B cell (primary cell): ENCODE results near the gene MARS1. TPM values are rescaled to one million over a fixed set of nuclear protein-coding genes. Genes with fewer than 3 reads are reported as not detected.

Experiments
- ATAC-seq: fragments of 200-7000 bp; cut with Tn5 transposase; one replicate; pipeline ENCODE4 v1.10.0; 2021; ENCODE audit warnings: low read depth, mild to moderate bottlenecking, moderate number of reproducible peaks, moderate library complexity
- CTCF ChIA-PET: fragments of 350-600 bp; sonication (Branson Sonifier 250); formaldehyde crosslinking; loops from one replicate; lab custom pipeline; 2021; ENCODE audit warnings: antibody characterized with exemption, inconsistent platforms; lab: Charles Lee
- POLR2A ChIA-PET: fragments of 350-600 bp; sonication (Branson Sonifier 250); formaldehyde crosslinking; loops from one replicate; lab custom pipeline; 2021; ENCODE audit warnings: antibody characterized with exemption; lab: Charles Lee
- DNase-seq: peaks from one replicate; pipeline ENCODE4 v3.0.0; 2013
- H2AFZ ChIP-seq: 2 replicates; pipeline ENCODE4 v1.6.1; 2012; ENCODE audit warnings: mild to moderate bottlenecking, low read depth, low read length; ENCODE audit not compliant: insufficient read depth, poor library complexity, severe bottlenecking
- H3K27ac ChIP-seq, 2 donors: 1 replicate in 1 of 2; 2 replicates in 1 of 2; pipeline ENCODE4 v1.5.1; 2012 to 2013; ENCODE audit warnings: low read length in 2 of 2, mild to moderate bottlenecking in 2 of 2, moderate library complexity in 1 of 2
- H3K27me3 ChIP-seq, 4 experiments: fragments of 200-600 bp in 1 of 4; sonication (generic) in 1 of 4; replicated peaks in 1 of 4; 1 replicate in 2 of 4; 2 replicates in 2 of 4; pipeline versions ENCODE4 v1.6.1 to v1.7.0; 2013 to 2016; ENCODE audit warnings: low read length in 3 of 4, mild to moderate bottlenecking in 2 of 4, mixed read lengths in 1 of 4, moderate library complexity in 1 of 4; ENCODE audit not compliant: insufficient read depth in 4 of 4, control insufficient read depth in 3 of 4; ENCODE audit errors: control extremely low read depth in 1 of 4
- H3K36me3 ChIP-seq, 2 experiments: replicated peaks in 1 of 2; 1 replicate in 1 of 2; 2 replicates in 1 of 2; pipeline versions ENCODE4 v1.6.1 to v1.7.1; 2013; ENCODE audit warnings: low read length in 1 of 2; ENCODE audit not compliant: insufficient read depth in 2 of 2, control insufficient read depth in 1 of 2; ENCODE audit errors: control extremely low read depth in 1 of 2, extremely low read depth in 1 of 2
- H3K4me1 ChIP-seq, 2 donors: fragments of 200-600 bp in 1 of 2; sonication (generic) in 1 of 2; 1 replicate in 1 of 2; 2 replicates in 1 of 2; pipeline versions ENCODE4 v1.5.1 to v1.6.1; 2013 to 2017; ENCODE audit warnings: low read length in 2 of 2; ENCODE audit not compliant: control insufficient read depth in 2 of 2, insufficient read depth in 2 of 2
- H3K4me2 ChIP-seq: replicated peaks from 2 replicates; pipeline ENCODE3; 2012; ENCODE audit warnings: mild to moderate bottlenecking, low read depth, low read length; ENCODE audit not compliant: poor library complexity, severe bottlenecking
- H3K4me3 ChIP-seq, 5 experiments: fragments of 200-600 bp in 1 of 5; sonication (generic) in 1 of 5; 1 replicate in 3 of 5; 2 replicates in 2 of 5; pipeline versions ENCODE4 v1.5.1 to v1.7.0; 2011 to 2016; ENCODE audit warnings: low read length in 4 of 5, mild to moderate bottlenecking in 4 of 5, low read depth in 2 of 5, control low read depth in 1 of 5, moderate library complexity in 1 of 5; ENCODE audit not compliant: insufficient read depth in 1 of 5; ENCODE audit errors: control extremely low read depth in 1 of 5, extremely low read depth in 1 of 5
- H3K79me2 ChIP-seq: fragments of 200-600 bp; sonication (generic); one replicate; pipeline ENCODE4 v1.6.0; 2016; ENCODE audit warnings: low read length; ENCODE audit not compliant: control insufficient read depth, insufficient read depth
- H3K9ac ChIP-seq: fragments of 200-600 bp; sonication (generic); 2 replicates; pipeline ENCODE4 v1.6.1; 2017; ENCODE audit warnings: mild to moderate bottlenecking, low read length, moderate library complexity
- H3K9me3 ChIP-seq, 3 donors: one replicate each; pipeline versions ENCODE4 v1.6.1 to v1.7.1; 2013; ENCODE audit warnings: low read length in 2 of 3; ENCODE audit not compliant: control insufficient read depth in 2 of 3, insufficient read depth in 1 of 3; ENCODE audit errors: control extremely low read depth in 1 of 3
- H4K20me1 ChIP-seq: 2 replicates; pipeline ENCODE4 v1.6.0; 2012; ENCODE audit warnings: mild to moderate bottlenecking, low read length; ENCODE audit not compliant: insufficient read depth, control insufficient read depth, poor library complexity, severe bottlenecking
- H3K27ac Mint-ChIP-seq: one replicate; pipeline ENCODE4 v1.8.0; 2021; ENCODE audit warnings: mixed read lengths
- H3K27me3 Mint-ChIP-seq: one replicate; pipeline ENCODE4 v1.8.0; 2021; ENCODE audit warnings: mixed read lengths
- H3K4me1 Mint-ChIP-seq: one replicate; pipeline ENCODE4 v1.8.0; 2021; ENCODE audit warnings: mixed read lengths
- H3K4me3 Mint-ChIP-seq: one replicate; pipeline ENCODE4 v1.8.0; 2021; ENCODE audit warnings: mixed read lengths
- H3K9me3 Mint-ChIP-seq: one replicate; pipeline ENCODE4 v1.8.0; 2022; ENCODE audit warnings: mixed read lengths; ENCODE audit not compliant: insufficient read depth
- CTCF ChIP-seq: fragments of 200-600 bp; IDR thresholded peaks from one replicate; pipeline ENCODE4 v1.8.0; 2022; ENCODE audit warnings: antibody characterized with exemption, mild to moderate bottlenecking
- EZH2 ChIP-seq: IDR thresholded peaks from 2 replicates; pipeline ENCODE4 v1.6.1; 2012; ENCODE audit warnings: borderline replicate concordance, low read depth, mild to moderate bottlenecking, moderate library complexity, low read length; ENCODE audit not compliant: insufficient read depth, poor library complexity, severe bottlenecking
- WGBS: methylation state at CpG from one replicate; pipeline ENCODE4 v1.1.5; 2013; ENCODE audit warnings: missing lambda C conversion rate; ENCODE audit not compliant: insufficient coverage; 5-methylcytosine and 5-hydroxymethylcytosine counted together
- intact Hi-C: fragments of 100-400 bp; cut with micrococcal nuclease; formaldehyde crosslinking; loops from one replicate; pipeline ENCODE4 v1.10.0; 2022
- polyA plus RNA-seq: library from polyadenylated mRNA; depleted of rRNA; stranded (reverse); fragments of >200 nt; gene quantifications from 2 replicates; pipeline ENCODE4 v1.2.3, GENCODE V29; 2012
- total RNA-seq, 2 donors: library from RNA; stranded (reverse); fragments of 120-200 nt in 1 of 2; gene quantifications; 1 replicate in 1 of 2; 2 replicates in 1 of 2; pipeline versions ENCODE4 v1.2.3 to v1.2.4, GENCODE V29; 2013 to 2022

The MARS1 gene
- total and polyA plus RNA-seq, 2 donors (not counting 1 experiment from before 2014, with no cell fraction given) = 158 to 193 TPM

- CTCF ChIA-PET = no interaction called here
- ATAC-seq (no peak), DNase-seq (no peak)
- Histone ChIP-seq H3K79me2 (peaks cover 17% of the 10 kb centered on the region), H4K20me1 (no peaks in the 10 kb centered on the region), H3K27me3 (peaks cover 0 to 32% (median 10%) of the 10 kb centered on the region in 4 experiments), H3K4me1 (peaks cover 17 to 25% of the 10 kb centered on the region in 2 donors), H3K36me3 (no peaks in the 10 kb centered on the region), H3K27ac (no peak overlapping the region), H2AFZ (peak overlapping the region; percentile 84), H3K4me3 (no peak overlapping the region), H3K9me3 (peaks cover 0 to 4% (median 0%) of the 10 kb centered on the region in 3 donors), H3K9ac (peak overlapping the region; percentile 60), H3K4me2 (peak overlapping the region; percentile 89)
- 90% methylated on average over 2 of the region's 7 CpGs for WGBS
- Mint-ChIP-seq H3K4me1 (peaks cover 32% of the 10 kb centered on the region), H3K4me3 (peak overlapping the region; percentile 76), H3K27me3 (peaks cover 32% of the 10 kb centered on the region), H3K9me3 (no peaks in the 10 kb centered on the region), H3K27ac (peak overlapping the region; percentile 2)
- intact Hi-C loops = no loop called here
- POLR2A ChIA-PET = no interaction called here
- TF ChIP-seq EZH2 (no peak), CTCF (no peak)
Measured at GRCh38 chr12:57550641-57551549, 63.0 kb downstream of the MARS1 start.
